SK-N-SH (cell line): Measurements from ENCODE around the gene RNF126. TPM values are rescaled to one million over a fixed set of nuclear protein-coding genes. Genes with fewer than 3 reads are reported as not detected.

Experiments used
- CTCF ChIA-PET: fragments of 300-600, 350-600 bp; formaldehyde crosslinking; extraction: SDS; loops from one replicate; lab custom pipeline; 2021; lab: Yijun Ruan, JAX
- POLR2A ChIA-PET: fragments of 350-600 bp; sonication (Branson Sonifier 250); formaldehyde crosslinking; extraction: SDS; loops from one replicate; lab custom pipeline; 2020; ENCODE audit warnings: antibody characterized with exemption, inconsistent platforms; lab: Yijun Ruan, JAX
- DNase-seq: peaks from one replicate; pipeline ENCODE4 v3.0.0; 2012
- H2AFZ ChIP-seq: fragments of 200-600 bp; sonication (generic); 2 replicates; pipeline ENCODE4 v1.8.1; 2016; ENCODE audit warnings: antibody characterized with exemption, mild to moderate bottlenecking, low read depth
- H3F3A ChIP-seq: fragments of 200-600 bp; sonication (generic); replicated peaks from 2 replicates; pipeline ENCODE3; 2016; ENCODE audit warnings: antibody characterized with exemption, mild to moderate bottlenecking; ENCODE audit not compliant: insufficient read depth
- H3K27ac ChIP-seq, 2 experiments: fragments of 200-500 bp in 1 of 2; fragments of 200-600 bp in 1 of 2; sonication (Bioruptor generic) in 1 of 2; sonication (generic), shearing (Covaris generic) in 1 of 2; 2 replicates each; pipeline versions ENCODE4 v1.5.1 to v1.6.1; 2014 to 2016; ENCODE audit warnings: low read depth in 2 of 2, inconsistent platforms in 1 of 2, low read length in 1 of 2, mild to moderate bottlenecking in 1 of 2, mixed read lengths in 1 of 2
- H3K27me3 ChIP-seq: fragments of 200-600 bp; sonication (generic), shearing (Covaris generic); 2 replicates; pipeline ENCODE4 v1.6.1; 2016; ENCODE audit warnings: mixed run types; ENCODE audit not compliant: insufficient read depth
- H3K36me3 ChIP-seq, 2 experiments: fragments of 200-500 bp in 1 of 2; fragments of 200-600 bp in 1 of 2; sonication (Bioruptor generic) in 1 of 2; sonication (generic) in 1 of 2; replicated peaks in 1 of 2; 2 replicates each; pipeline versions ENCODE3 to v1.5.1; 2014 to 2016; ENCODE audit warnings: low read length in 1 of 2, mild to moderate bottlenecking in 1 of 2; ENCODE audit not compliant: insufficient read depth in 2 of 2, control insufficient read depth in 1 of 2
- H3K4me1 ChIP-seq, 2 experiments: fragments of 200-500 bp in 1 of 2; fragments of 200-600 bp in 1 of 2; sonication (Bioruptor generic) in 1 of 2; sonication (generic), shearing (Covaris generic) in 1 of 2; 2 replicates each; pipeline versions ENCODE4 v1.5.1 to v1.6.1; 2014 to 2016; ENCODE audit warnings: low read depth in 1 of 2, low read length in 1 of 2, mixed run types in 1 of 2; ENCODE audit not compliant: insufficient read depth in 2 of 2, control insufficient read depth in 1 of 2
- H3K4me2 ChIP-seq: fragments of 200-600 bp; sonication (generic), shearing (Covaris generic); 2 replicates; pipeline ENCODE4 v1.6.1; 2017; ENCODE audit warnings: mixed run types
- H3K4me3 ChIP-seq, 2 experiments: fragments of 200-500 bp in 1 of 2; fragments of 200-600 bp in 1 of 2; sonication (Bioruptor generic) in 1 of 2; sonication (generic), shearing (Covaris generic) in 1 of 2; 2 replicates each; pipeline versions ENCODE4 v1.5.1 to v1.8.1; 2014 to 2016; ENCODE audit warnings: low read depth in 2 of 2, inconsistent platforms in 1 of 2, low read length in 1 of 2, mild to moderate bottlenecking in 1 of 2, mixed read lengths in 1 of 2, moderate library complexity in 1 of 2
- H3K79me2 ChIP-seq: fragments of 200-600 bp; sonication (generic); 2 replicates; pipeline ENCODE4 v1.8.1; 2017; ENCODE audit warnings: mild to moderate bottlenecking; ENCODE audit not compliant: insufficient read depth
- H3K9ac ChIP-seq: fragments of 200-600 bp; sonication (generic); 2 replicates; pipeline ENCODE4 v1.6.1; 2017; ENCODE audit warnings: mixed run types
- H3K9me2 ChIP-seq: fragments of 200-600 bp; sonication (generic); 2 replicates; pipeline ENCODE4 v1.6.1; 2017; ENCODE audit warnings: mixed run types
- H3K9me3 ChIP-seq: fragments of 200-600 bp; sonication (generic); 2 replicates; pipeline ENCODE4 v1.6.1; 2017; ENCODE audit warnings: mixed run types, mild to moderate bottlenecking, moderate library complexity
- H4K20me1 ChIP-seq: fragments of 200-600 bp; sonication (generic); 2 replicates; pipeline ENCODE4 v1.6.1; 2017; ENCODE audit warnings: mild to moderate bottlenecking, mixed run types; ENCODE audit not compliant: insufficient read depth
- CHD2 ChIP-seq: fragments of 150-350 bp; IDR thresholded peaks from 2 replicates; pipeline ENCODE4 v1.6.1; 2018; ENCODE audit warnings: low read length; ENCODE audit not compliant: partially characterized antibody
- ELF1 ChIP-seq: IDR thresholded peaks from 2 replicates; pipeline ENCODE4 v1.4.0; 2012
- FOSL2 ChIP-seq: IDR thresholded peaks from 2 replicates; pipeline ENCODE4 v1.4.0; 2012; ENCODE audit warnings: low read depth, mild to moderate bottlenecking, moderate library complexity, borderline replicate concordance
- FOXM1 ChIP-seq: IDR thresholded peaks from 2 replicates; pipeline ENCODE4 v1.4.0; 2012; ENCODE audit warnings: low read depth, mild to moderate bottlenecking
- GABPA ChIP-seq: IDR thresholded peaks from 2 replicates; pipeline ENCODE4 v1.4.0; 2012; ENCODE audit warnings: low read depth, mild to moderate bottlenecking
- GATA2 ChIP-seq: sonication (generic); formaldehyde crosslinking; IDR thresholded peaks from 2 replicates; pipeline ENCODE4 v1.5.0; 2020; ENCODE audit warnings: mild to moderate bottlenecking, missing genetic modification reagents
- JUND ChIP-seq: IDR thresholded peaks from 2 replicates; pipeline ENCODE4 v1.4.0; 2012
- MXI1 ChIP-seq: IDR thresholded peaks from 2 replicates; pipeline ENCODE4 v1.6.1; 2012; ENCODE audit warnings: mild to moderate bottlenecking, low read depth, low read length, improper control_type of control experiment
- NFIC ChIP-seq: IDR thresholded peaks from 2 replicates; pipeline ENCODE4 v1.4.0; 2012; ENCODE audit warnings: borderline replicate concordance
- NRF1 ChIP-seq: IDR thresholded peaks from 2 replicates; pipeline ENCODE4 v1.6.1; 2012; ENCODE audit warnings: low read depth, mild to moderate bottlenecking, low read length
- POLR2AphosphoS5 ChIP-seq: IDR thresholded peaks from 2 replicates; pipeline ENCODE4 v1.6.1; 2012; ENCODE audit warnings: low read depth, low read length
- RAD21 ChIP-seq: IDR thresholded peaks from 2 replicates; pipeline ENCODE4 v1.6.1; 2012; ENCODE audit warnings: mild to moderate bottlenecking, low read length
- RFX5 ChIP-seq: IDR thresholded peaks from 2 replicates; pipeline ENCODE4 v1.6.1; 2012; ENCODE audit warnings: mild to moderate bottlenecking, improper control_type of control experiment, low read length
- RXRA ChIP-seq: IDR thresholded peaks from 2 replicates; pipeline ENCODE4 v1.4.0; 2012; ENCODE audit warnings: low read depth, mild to moderate bottlenecking, borderline replicate concordance
- TAF1 ChIP-seq: IDR thresholded peaks from 2 replicates; pipeline ENCODE4 v1.6.1; 2012; ENCODE audit warnings: low read depth, mild to moderate bottlenecking, low read length, moderate library complexity, borderline replicate concordance
- TCF12 ChIP-seq: IDR thresholded peaks from 2 replicates; pipeline ENCODE4 v1.4.0; 2012
- TEAD4 ChIP-seq: IDR thresholded peaks from 2 replicates; pipeline ENCODE4 v1.4.0; 2012; ENCODE audit warnings: mild to moderate bottlenecking, borderline replicate concordance; ENCODE audit not compliant: insufficient read depth
- YY1 ChIP-seq: IDR thresholded peaks from 2 replicates; pipeline ENCODE4 v1.4.0; 2012; ENCODE audit warnings: low read depth, mild to moderate bottlenecking
- WGBS: methylation state at CpG from one replicate; pipeline ENCODE4 v1.1.6; 2017; ENCODE audit warnings: low lambda C conversion rate; 5-methylcytosine and 5-hydroxymethylcytosine counted together
- polyA plus RNA-seq, 3 experiments: library from polyadenylated mRNA; depleted of rRNA; stranded (reverse); fragments of >200 nt; gene quantifications; 2 replicates each; pipeline ENCODE4 v1.2.3, GENCODE V29; 2012
- TF ChIP-seq, protein P1 (sequence below): IDR thresholded peaks from 2 replicates; pipeline ENCODE4 v1.4.0; 2012; ENCODE audit warnings: low read depth, borderline replicate concordance
- TF ChIP-seq, protein P2 (sequence below): IDR thresholded peaks from 2 replicates; pipeline ENCODE4 v1.4.0; 2012; ENCODE audit warnings: low read depth, borderline replicate concordance
- TF ChIP-seq, protein P3 (sequence below): IDR thresholded peaks from 2 replicates; pipeline ENCODE4 v1.4.0; 2012; ENCODE audit warnings: low read depth
- TF ChIP-seq, protein P4 (sequence below): fragments of 200-600 bp; sonication (generic); IDR thresholded peaks from 2 replicates; pipeline ENCODE4 v1.6.1; 2017; ENCODE audit warnings: antibody characterized with exemption, mild to moderate bottlenecking, moderate library complexity
- TF ChIP-seq, protein P5 (sequence below): fragments of 150-350 bp; IDR thresholded peaks from 2 replicates; pipeline ENCODE4 v1.6.1; 2016; ENCODE audit warnings: mild to moderate bottlenecking, low read depth, low read length
- TF ChIP-seq, protein P6 (sequence below): IDR thresholded peaks from 2 replicates; pipeline ENCODE4; 2012

RNF126 gene
- polyA plus RNA-seq (2012; rRNA removed), result 9.0 and 12.9 TPM in 2 replicates
- 11.9 and 17.2 TPM in 2 replicates for polyA plus RNA-seq (2012; cell fraction: cytosol; rRNA removed)
- 43.5 and 64.4 TPM in 2 replicates for polyA plus RNA-seq (2012; cell fraction: nucleus; rRNA removed)

DNA sequence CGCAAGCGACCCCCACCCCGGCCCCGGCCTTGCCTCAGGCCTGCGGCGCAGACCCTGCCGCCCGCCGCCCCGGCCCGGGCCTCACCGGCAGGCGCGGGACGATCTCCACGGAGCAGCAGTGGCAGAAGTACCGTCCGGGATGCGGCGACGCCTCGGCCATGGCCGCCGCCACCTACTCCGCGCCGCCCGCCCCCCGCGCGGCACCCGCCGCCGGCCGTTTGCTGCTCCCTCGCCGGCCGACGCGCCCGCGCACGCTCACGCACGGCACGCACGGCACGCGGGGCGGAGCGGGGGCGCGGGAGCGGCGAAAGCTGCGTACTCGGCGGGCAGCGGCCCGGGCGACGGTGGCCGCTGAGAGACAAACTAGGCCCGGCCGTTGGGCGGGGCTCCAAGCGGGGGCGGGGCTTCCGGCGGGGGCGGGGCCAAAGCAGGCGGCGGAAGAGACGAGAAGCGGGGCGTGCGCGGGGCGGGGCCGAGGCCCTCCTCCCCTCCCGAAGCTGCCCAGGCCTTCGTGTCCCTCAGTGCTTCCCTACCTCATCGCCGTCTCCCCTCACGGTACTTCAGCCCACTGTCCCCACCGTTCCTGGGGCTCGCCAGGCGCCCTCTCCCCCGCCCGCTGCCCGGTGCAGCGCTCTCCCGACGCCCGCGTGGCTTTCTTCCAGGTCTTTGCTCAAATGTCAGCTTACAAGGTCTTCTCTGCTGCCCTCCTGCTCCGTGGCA, at the start of gene RNF126:
RNF126 (minus strand) TSS at position 253 of the 720 bp plus-strand sequence; CDS start at position 160, 93 bp downstream.
- peaks cover 51% of the 10 kb centered on the region for H3K79me2 ChIP-seq

More for the DNA sequence above, at the start of gene RNF126:
- Histone ChIP-seq H2AFZ (peak within 1 kb of the TSS; percentile 86), H3K27me3 (no peaks in the 10 kb centered on the region), H3K4me2 (peak within 1 kb of the TSS; percentile 99), H3K9me3 (no peaks in the 10 kb centered on the region), H4K20me1 (peaks cover 44% of the 10 kb centered on the region), H3K4me3 (peak within 1 kb of the TSS; percentile 86 to 96), H3F3A (peaks cover 4% of the 10 kb centered on the region), H3K9ac (peak within 1 kb of the TSS; percentile 97), H3K36me3 (peaks cover 0 to 6% of the 10 kb centered on the region in 2 experiments), H3K27ac (peak within 1 kb of the TSS; percentile 72 to 93), H3K9me2 (no peaks in the 10 kb centered on the region), H3K4me1 (peaks cover 7 to 32% of the 10 kb centered on the region in 2 experiments; a peak in 2 of 4 replicates)
- peak; percentile 97 for DNase-seq
- peak; percentile 53; the same call in 1 of the 2 replicates for TF ChIP-seq GABPA
- no peak for TF ChIP-seq RAD21
- peak; percentile 83 for TF ChIP-seq POLR2AphosphoS5
- no peak for TF ChIP-seq CHD2
- no peak for TF ChIP-seq RFX5
- TF ChIP-seq ELF1, result no peak
- TF ChIP-seq, protein P1, sequence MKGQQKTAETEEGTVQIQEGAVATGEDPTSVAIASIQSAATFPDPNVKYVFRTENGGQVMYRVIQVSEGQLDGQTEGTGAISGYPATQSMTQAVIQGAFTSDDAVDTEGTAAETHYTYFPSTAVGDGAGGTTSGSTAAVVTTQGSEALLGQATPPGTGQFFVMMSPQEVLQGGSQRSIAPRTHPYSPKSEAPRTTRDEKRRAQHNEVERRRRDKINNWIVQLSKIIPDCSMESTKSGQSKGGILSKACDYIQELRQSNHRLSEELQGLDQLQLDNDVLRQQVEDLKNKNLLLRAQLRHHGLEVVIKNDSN, result no peak
- no peak for TF ChIP-seq FOSL2
- TF ChIP-seq RXRA, result no peak
- TF ChIP-seq, protein P2, sequence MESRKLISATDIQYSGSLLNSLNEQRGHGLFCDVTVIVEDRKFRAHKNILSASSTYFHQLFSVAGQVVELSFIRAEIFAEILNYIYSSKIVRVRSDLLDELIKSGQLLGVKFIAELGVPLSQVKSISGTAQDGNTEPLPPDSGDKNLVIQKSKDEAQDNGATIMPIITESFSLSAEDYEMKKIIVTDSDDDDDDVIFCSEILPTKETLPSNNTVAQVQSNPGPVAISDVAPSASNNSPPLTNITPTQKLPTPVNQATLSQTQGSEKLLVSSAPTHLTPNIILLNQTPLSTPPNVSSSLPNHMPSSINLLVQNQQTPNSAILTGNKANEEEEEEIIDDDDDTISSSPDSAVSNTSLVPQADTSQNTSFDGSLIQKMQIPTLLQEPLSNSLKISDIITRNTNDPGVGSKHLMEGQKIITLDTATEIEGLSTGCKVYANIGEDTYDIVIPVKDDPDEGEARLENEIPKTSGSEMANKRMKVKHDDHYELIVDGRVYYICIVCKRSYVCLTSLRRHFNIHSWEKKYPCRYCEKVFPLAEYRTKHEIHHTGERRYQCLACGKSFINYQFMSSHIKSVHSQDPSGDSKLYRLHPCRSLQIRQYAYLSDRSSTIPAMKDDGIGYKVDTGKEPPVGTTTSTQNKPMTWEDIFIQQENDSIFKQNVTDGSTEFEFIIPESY, result no peak
- no peak for TF ChIP-seq TAF1
- TF ChIP-seq, protein P3, sequence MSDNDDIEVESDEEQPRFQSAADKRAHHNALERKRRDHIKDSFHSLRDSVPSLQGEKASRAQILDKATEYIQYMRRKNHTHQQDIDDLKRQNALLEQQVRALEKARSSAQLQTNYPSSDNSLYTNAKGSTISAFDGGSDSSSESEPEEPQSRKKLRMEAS, result no peak; the same call in 1 of the 2 replicates
- TF ChIP-seq FOXM1, result no peak
- no peak for TF ChIP-seq NFIC
- no peak for TF ChIP-seq JUND
- no peak for TF ChIP-seq YY1
- TF ChIP-seq NRF1, result peak; percentile 60
- no peak for TF ChIP-seq GATA2 (CRISPR knock-in tag)
- TF ChIP-seq, protein P4, sequence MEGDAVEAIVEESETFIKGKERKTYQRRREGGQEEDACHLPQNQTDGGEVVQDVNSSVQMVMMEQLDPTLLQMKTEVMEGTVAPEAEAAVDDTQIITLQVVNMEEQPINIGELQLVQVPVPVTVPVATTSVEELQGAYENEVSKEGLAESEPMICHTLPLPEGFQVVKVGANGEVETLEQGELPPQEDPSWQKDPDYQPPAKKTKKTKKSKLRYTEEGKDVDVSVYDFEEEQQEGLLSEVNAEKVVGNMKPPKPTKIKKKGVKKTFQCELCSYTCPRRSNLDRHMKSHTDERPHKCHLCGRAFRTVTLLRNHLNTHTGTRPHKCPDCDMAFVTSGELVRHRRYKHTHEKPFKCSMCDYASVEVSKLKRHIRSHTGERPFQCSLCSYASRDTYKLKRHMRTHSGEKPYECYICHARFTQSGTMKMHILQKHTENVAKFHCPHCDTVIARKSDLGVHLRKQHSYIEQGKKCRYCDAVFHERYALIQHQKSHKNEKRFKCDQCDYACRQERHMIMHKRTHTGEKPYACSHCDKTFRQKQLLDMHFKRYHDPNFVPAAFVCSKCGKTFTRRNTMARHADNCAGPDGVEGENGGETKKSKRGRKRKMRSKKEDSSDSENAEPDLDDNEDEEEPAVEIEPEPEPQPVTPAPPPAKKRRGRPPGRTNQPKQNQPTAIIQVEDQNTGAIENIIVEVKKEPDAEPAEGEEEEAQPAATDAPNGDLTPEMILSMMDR, result no peak
- TF ChIP-seq TEAD4, result no peak
- TF ChIP-seq, protein P5, sequence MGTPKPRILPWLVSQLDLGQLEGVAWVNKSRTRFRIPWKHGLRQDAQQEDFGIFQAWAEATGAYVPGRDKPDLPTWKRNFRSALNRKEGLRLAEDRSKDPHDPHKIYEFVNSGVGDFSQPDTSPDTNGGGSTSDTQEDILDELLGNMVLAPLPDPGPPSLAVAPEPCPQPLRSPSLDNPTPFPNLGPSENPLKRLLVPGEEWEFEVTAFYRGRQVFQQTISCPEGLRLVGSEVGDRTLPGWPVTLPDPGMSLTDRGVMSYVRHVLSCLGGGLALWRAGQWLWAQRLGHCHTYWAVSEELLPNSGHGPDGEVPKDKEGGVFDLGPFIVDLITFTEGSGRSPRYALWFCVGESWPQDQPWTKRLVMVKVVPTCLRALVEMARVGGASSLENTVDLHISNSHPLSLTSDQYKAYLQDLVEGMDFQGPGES, result no peak
- peak; percentile 26; the same call in 1 of the 2 replicates for TF ChIP-seq MXI1
- no peak for TF ChIP-seq TCF12
- TF ChIP-seq, protein P6, sequence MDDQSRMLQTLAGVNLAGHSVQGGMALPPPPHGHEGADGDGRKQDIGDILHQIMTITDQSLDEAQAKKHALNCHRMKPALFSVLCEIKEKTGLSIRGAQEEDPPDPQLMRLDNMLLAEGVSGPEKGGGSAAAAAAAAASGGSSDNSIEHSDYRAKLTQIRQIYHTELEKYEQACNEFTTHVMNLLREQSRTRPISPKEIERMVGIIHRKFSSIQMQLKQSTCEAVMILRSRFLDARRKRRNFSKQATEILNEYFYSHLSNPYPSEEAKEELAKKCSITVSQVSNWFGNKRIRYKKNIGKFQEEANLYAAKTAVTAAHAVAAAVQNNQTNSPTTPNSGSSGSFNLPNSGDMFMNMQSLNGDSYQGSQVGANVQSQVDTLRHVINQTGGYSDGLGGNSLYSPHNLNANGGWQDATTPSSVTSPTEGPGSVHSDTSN, result no peak
- ChIA-PET CTCF (interaction anchor here (0.7 to 1.9 kb wide), 11 partner anchors 12 to 237 kb away, joined by 3 to 26 read pairs (median 4); partner anchors contain the start of gene PALM), POLR2A (interaction anchor here (0.7 to 1.0 kb wide), 5 partner anchors 16 to 113 kb away, joined by 3 read pairs; no protein-coding TSS in a partner anchor)
- 2% methylated on average over 20 of the region's 97 CpGs for WGBS
